Tibial artery (tissue), 4 donors: ENCODE measurements around the gene KCNMA1.

Experiments
- DNase-seq, 2 donors: peaks; one replicate each; pipeline ENCODE4 v3.0.0-alpha.2; 2019
- H3K27ac ChIP-seq, 2 donors: fragments of 200-600 bp; sonication (generic) in 1 of 2; 1 replicate in 1 of 2; 2 replicates in 1 of 2; pipeline ENCODE4 v1.5.1; 2018 to 2019; ENCODE audit warnings: mild to moderate bottlenecking in 1 of 2
- H3K27me3 ChIP-seq, 2 donors: fragments of 200-600 bp; sonication (generic) in 1 of 2; one replicate each; pipeline versions ENCODE4 v1.5.1 to v1.6.0; 2016 to 2019
- H3K36me3 ChIP-seq, 3 donors: fragments of 200-600 bp; sonication (generic) in 2 of 3; one replicate each; pipeline ENCODE4 v1.5.1; 2016 to 2019; ENCODE audit warnings: mild to moderate bottlenecking in 2 of 3
- H3K4me1 ChIP-seq, 4 donors: fragments of 200-600 bp; sonication (generic) in 2 of 4; 1 replicate in 3 of 4; 2 replicates in 1 of 4; pipeline ENCODE4 v1.5.1; 2016 to 2019
- H3K4me3 ChIP-seq, 2 donors: fragments of 200-600 bp; sonication (generic) in 1 of 2; 1 replicate in 1 of 2; 2 replicates in 1 of 2; pipeline ENCODE4 v1.5.1; 2018 to 2019; ENCODE audit warnings: mild to moderate bottlenecking in 2 of 2
- H3K9me3 ChIP-seq, 3 donors: fragments of 200-600 bp; sonication (generic) in 1 of 3; one replicate each; pipeline ENCODE4 v1.5.1; 2016 to 2019
- CTCF ChIP-seq, 2 experiments: fragments of 200-600 bp in 1 of 2; fragments of 450-650 bp in 1 of 2; IDR thresholded peaks; one replicate each; pipeline ENCODE4 v1.5.1; 2017 to 2019; ENCODE audit warnings: antibody characterized with exemption in 2 of 2, mild to moderate bottlenecking in 1 of 2, moderate library complexity in 1 of 2
- intact Hi-C: fragments of 100-400 bp; cut with DNase I; formaldehyde crosslinking; loops from one replicate; pipeline ENCODE4 v1.15.0; 2023; ENCODE audit warnings: low total_unique reads

Gene KCNMA1

GRCh38 chr10:77228559-77228958 is 409.0 kb downstream of the KCNMA1 start:
- no peak for DNase-seq
- no peaks in the 10 kb centered on the region for H3K36me3 ChIP-seq
- H3K27ac ChIP-seq = no peak overlapping the region
- TF ChIP-seq CTCF (IDR thresholded peaks at IDR 0.05) = no peak
- H3K27me3 ChIP-seq = no peaks in the 10 kb centered on the region
- H3K4me3 ChIP-seq = no peak overlapping the region
- H3K4me1 ChIP-seq = peaks cover 0 to 48% (median 17%) of the 10 kb centered on the region in 4 donors
- no peaks in the 10 kb centered on the region for H3K9me3 ChIP-seq
- intact Hi-C loops = no loop called here

GRCh38 chr10:77226853-77227565 is 410.6 kb downstream of the KCNMA1 start:
- H3K27ac ChIP-seq = no peak overlapping the region
- no peak for TF ChIP-seq CTCF (IDR thresholded peaks at IDR 0.05)
- peaks cover 0 to 52% (median 19%) of the 10 kb centered on the region in 4 donors for H3K4me1 ChIP-seq
- no peaks in the 10 kb centered on the region for H3K36me3 ChIP-seq
- no peaks in the 10 kb centered on the region for H3K9me3 ChIP-seq
- H3K4me3 ChIP-seq = no peak overlapping the region
- DNase-seq = no peak
- no peaks in the 10 kb centered on the region for H3K27me3 ChIP-seq
- intact Hi-C loops = no loop called here

- no peak for DNase-seq
- no peak overlapping the region for H3K4me3 ChIP-seq
- H3K9me3 ChIP-seq = no peaks in the 10 kb centered on the region
- H3K27ac ChIP-seq = no peak overlapping the region
- H3K4me1 ChIP-seq = peaks cover 0 to 52% (median 19%) of the 10 kb centered on the region in 4 donors
- H3K27me3 ChIP-seq = no peaks in the 10 kb centered on the region
- no peak for TF ChIP-seq CTCF (IDR thresholded peaks at IDR 0.05)
- intact Hi-C loops = no loop called here
- H3K36me3 ChIP-seq = no peaks in the 10 kb centered on the region
Measured at GRCh38 chr10:77226452-77226851, 411.2 kb downstream of the KCNMA1 start.

GRCh38 chr10:77226020-77226419 is 411.6 kb downstream of the KCNMA1 start:
- H3K36me3 ChIP-seq = no peaks in the 10 kb centered on the region
- no peaks in the 10 kb centered on the region for H3K27me3 ChIP-seq
- DNase-seq = no peak
- peaks cover 0 to 52% (median 18%) of the 10 kb centered on the region in 4 donors for H3K4me1 ChIP-seq
- H3K9me3 ChIP-seq = no peaks in the 10 kb centered on the region
- intact Hi-C loops = no loop called here
- H3K4me3 ChIP-seq = no peak overlapping the region
- no peak for TF ChIP-seq CTCF (IDR thresholded peaks at IDR 0.05)
- no peak overlapping the region for H3K27ac ChIP-seq

GRCh38 chr10:77223526-77224460 is 413.8 kb downstream of the KCNMA1 start:
- H3K36me3 ChIP-seq = no peaks in the 10 kb centered on the region
- H3K27me3 ChIP-seq = no peaks in the 10 kb centered on the region
- no peak for DNase-seq
- intact Hi-C loops = no loop called here
- H3K27ac ChIP-seq = no peak overlapping the region
- H3K9me3 ChIP-seq = no peaks in the 10 kb centered on the region
- TF ChIP-seq CTCF (IDR thresholded peaks at IDR 0.05) = no peak
- H3K4me3 ChIP-seq = no peak overlapping the region
- H3K4me1 ChIP-seq = peaks cover 0 to 41% (median 15%) of the 10 kb centered on the region in 4 donors
